GM18870 (cell line): ENCODE data around the gene ASF1B.

ENCODE experiments used
- ATAC-seq: cut with Tn5 transposase; IDR thresholded peaks from one replicate; pipeline ENCODE4 v1.9.1; 2021; ENCODE audit warnings: moderate library complexity; ENCODE audit not compliant: unreplicated experiment

Gene ASF1B

GRCh38 chr19:14089662-14090508, 46.5 kb downstream of the ASF1B start:
- ATAC-seq = no peak

- no peak for ATAC-seq
Observed at GRCh38 chr19:14089412-14089661, 47.1 kb downstream of the ASF1B start.

- ATAC-seq = no peak
Observed at GRCh38 chr19:14088634-14089411, 47.6 kb downstream of the ASF1B start.

- ATAC-seq = no peak
Observed at GRCh38 chr19:14086098-14086497, 50.3 kb downstream of the ASF1B start.

- no peak for ATAC-seq
Observed at GRCh38 chr19:14085309-14085995, 50.9 kb downstream of the ASF1B start, which contains the start of gene C19orf67. TSS of gene C19orf67 (minus strand) at chr19:14085783. CDS start at chr19:14085627, 156 bp downstream.

GRCh38 chr19:14082675-14082960, 53.8 kb downstream of the ASF1B start:
- ATAC-seq = no peak

GRCh38 chr19:14081797-14082674, 54.4 kb downstream of the ASF1B start:
- ATAC-seq = no peak

GRCh38 chr19:14080887-14081796, 55.2 kb downstream of the ASF1B start:
- ATAC-seq = peak; percentile 90

GRCh38 chr19:14078411-14078810, 58.0 kb downstream of the ASF1B start:
- no peak for ATAC-seq

GRCh38 chr19:14073925-14074838, 62.2 kb downstream of the ASF1B start:
- no peak for ATAC-seq

- ATAC-seq = peak; percentile 44
Observed at GRCh38 chr19:14073261-14073924, 63.0 kb downstream of the ASF1B start.

GRCh38 chr19:14072535-14073260, 63.7 kb downstream of the ASF1B start, which contains the start of gene MISP3:
TSS of gene MISP3 (plus strand) at chr19:14072786. CDS start at chr19:14073310, 524 bp downstream.
- no peak for ATAC-seq

GRCh38 chr19:14070268-14071050, 65.9 kb downstream of the ASF1B start:
- no peak for ATAC-seq
